ENCODE measurements around the gene SMIM20. TPM values are rescaled to one million over a fixed set of nuclear protein-coding genes. Genes with fewer than 3 reads are reported as not detected.
"Not testable (repeated sequence)": the region's sequence is repeated elsewhere in the genome, so short reads cannot be mapped to it uniquely, and the experiment has no call there.

Gene SMIM20
- total RNA-seq, 1 donor from 2014 or later, result 41.5 TPM

- ATAC-seq, result no peak
- no peak for DNase-seq (ENCODE audit: missing footprints)
- intact Hi-C loops (cut with DNase I), result no loop called here
Observed at GRCh38 chr4:25889589-25890503, 24.2 kb upstream of the SMIM20 start.

- ATAC-seq (peak; percentile 23), DNase-seq (ENCODE audit: missing footprints) (no peak)
- intact Hi-C loops (cut with DNase I), result no loop called here
Observed at GRCh38 chr4:25890571-25891485, 23.2 kb upstream of the SMIM20 start.

- DNase-seq (ENCODE audit: missing footprints), result no peak
- intact Hi-C loops (cut with DNase I), result no loop called here
- ATAC-seq, result peak; percentile 60
Observed at GRCh38 chr4:25892796-25893195, 21.2 kb upstream of the SMIM20 start.

DNA sequence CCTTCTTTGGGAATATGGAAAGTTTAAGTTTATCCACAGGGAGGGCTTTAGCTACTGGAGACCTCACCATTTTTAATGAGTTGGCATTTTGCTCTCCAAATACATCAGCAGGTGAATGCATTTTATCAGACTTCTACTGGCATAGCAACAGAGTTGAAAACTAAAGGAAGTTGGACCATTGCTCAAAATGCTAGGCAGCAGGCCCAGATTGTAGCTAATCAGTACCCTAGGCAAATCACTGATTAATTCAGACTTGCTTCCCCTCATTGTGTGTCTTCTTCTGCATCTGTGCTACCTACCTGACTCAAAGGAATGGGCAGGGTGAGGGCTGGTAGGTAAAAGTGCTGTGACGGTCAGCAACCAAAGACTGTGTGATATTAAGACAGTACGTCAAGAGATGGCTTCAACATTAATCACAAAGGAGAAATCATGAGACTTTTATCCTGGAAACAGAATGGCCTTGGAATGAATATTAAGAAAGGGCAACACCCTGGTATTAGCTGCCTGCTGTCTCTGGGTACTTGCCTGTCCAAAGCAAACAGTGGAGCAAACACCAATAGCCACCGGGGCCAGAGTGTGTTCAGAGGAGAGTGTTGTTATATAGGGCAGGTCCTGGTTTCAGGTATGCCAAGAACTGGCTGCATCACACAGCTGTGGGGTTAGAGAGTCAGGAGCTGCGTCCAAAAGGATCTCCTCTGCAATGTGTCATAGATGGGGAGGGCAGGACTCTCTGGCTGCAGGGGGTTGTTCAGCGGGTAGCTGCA, 17.1 kb upstream of the SMIM20 start:
- no peak for ATAC-seq
- intact Hi-C loops (cut with DNase I), result no loop called here
- no peak for DNase-seq (ENCODE audit: missing footprints)

- ATAC-seq (no peak), DNase-seq (ENCODE audit: missing footprints) (no peak)
- intact Hi-C loops (cut with DNase I), result no loop called here
Observed at GRCh38 chr4:25900310-25900709, 13.7 kb upstream of the SMIM20 start.

DNA sequence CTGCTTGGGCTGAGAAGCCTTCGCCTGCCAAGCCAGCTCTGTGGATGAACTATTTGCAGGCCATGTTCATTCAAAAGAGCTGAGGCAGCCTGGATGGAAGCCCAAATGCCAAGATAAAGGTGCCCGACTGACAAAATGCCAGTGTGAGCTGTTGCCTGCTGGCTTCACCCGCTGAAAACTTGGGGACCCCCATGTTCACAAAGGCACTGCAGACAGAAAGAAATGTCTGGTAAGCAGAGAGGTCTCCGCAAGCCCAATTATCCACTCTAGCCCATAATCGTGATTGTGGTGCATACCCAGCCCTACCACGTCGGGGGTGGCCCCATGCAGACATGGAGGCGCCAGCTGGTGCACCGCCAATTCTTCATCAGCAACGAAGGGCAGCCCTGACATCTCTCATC, 13.0 kb upstream of the SMIM20 start:
- DNase-seq (ENCODE audit: missing footprints) (no peak), ATAC-seq (peak; percentile 49)
- intact Hi-C loops (cut with DNase I), result no loop called here

- DNase-seq (ENCODE audit: missing footprints) (no peak), ATAC-seq (no peak)
- intact Hi-C loops (cut with DNase I), result no loop called here
Observed at GRCh38 chr4:25903900-25904747, 9.9 kb upstream of the SMIM20 start.

- intact Hi-C loops (cut with DNase I), result no loop called here
- DNase-seq (ENCODE audit: missing footprints) (no peak), ATAC-seq (no peak)
Observed at GRCh38 chr4:25904748-25905082, 9.3 kb upstream of the SMIM20 start.

DNA sequence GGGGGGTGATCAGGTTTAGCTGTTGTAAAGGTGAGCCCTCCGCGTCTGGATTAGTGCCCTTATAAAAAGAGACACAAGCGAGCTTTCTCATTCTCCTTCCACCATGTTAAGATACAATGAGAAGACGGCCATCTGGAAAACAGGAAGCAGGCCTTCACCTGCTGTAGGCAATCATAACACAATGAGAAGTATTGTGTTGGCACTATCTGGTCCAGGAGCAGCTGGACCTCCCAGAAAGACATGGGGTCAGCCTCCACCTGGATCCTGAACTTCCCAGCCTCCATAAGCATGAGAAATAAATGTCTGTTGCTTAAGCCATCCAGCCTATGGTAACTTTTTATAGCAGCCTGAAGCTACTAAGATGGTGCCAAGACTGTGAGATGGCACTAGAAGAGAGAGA, 8.6 kb upstream of the SMIM20 start:
- DNase-seq (ENCODE audit: missing footprints), result no peak
- intact Hi-C loops (cut with DNase I), result no loop called here
- no peak for ATAC-seq

- ATAC-seq; intact Hi-C loops (cut with DNase I); DNase-seq (ENCODE audit: missing footprints): not testable (repeated sequence)
Observed at GRCh38 chr4:25906113-25906512, 7.9 kb upstream of the SMIM20 start.

DNA sequence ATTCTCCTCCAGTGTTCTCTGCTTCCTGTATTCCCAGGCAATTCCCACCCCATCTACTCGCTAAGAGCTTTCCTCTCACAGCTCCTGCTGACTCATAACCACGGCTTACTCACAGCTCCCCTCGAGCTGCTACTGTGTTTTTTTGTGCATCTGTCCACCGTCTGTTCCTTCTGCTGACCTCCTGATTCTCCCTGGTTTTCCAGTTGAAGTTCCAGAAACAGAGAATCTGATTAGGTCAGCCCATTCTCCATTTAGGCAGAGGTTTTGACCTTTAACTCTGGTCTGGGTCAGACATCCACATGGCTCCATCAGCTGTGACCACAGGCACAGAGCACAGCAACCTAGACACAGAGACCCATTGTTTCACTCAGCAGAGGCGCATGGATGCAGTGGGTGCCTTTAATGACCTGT, 5.5 kb upstream of the SMIM20 start:
- DNase-seq (ENCODE audit: missing footprints) (no peak), ATAC-seq (no peak)
- intact Hi-C loops (cut with DNase I), result no loop called here

DNA sequence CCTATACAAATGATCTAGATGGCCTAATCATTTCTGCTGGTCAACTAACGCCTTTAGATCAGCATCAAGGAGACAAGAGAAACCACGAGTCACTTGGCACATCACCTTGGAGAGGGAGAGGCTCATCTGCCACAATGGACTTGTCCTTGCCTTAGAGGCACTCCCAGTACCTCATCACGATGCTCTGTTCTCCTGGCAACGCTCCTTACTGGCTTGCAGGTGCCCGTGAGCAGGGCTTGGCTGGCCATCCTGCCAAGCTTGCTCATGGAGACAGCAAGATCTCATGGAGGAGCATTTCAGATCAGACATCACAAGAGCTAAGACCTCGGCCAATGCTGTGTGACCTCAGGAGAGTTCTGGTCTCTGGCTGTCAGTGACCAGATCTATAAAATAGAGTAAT, 2.7 kb upstream of the SMIM20 start:
- intact Hi-C loops (cut with DNase I), result loop anchor here (10.0 kb wide), 1 partner anchor 413 kb away; the partner anchor contains the start of gene RBPJ
- ATAC-seq, result no peak
- DNase-seq (ENCODE audit: missing footprints), result no peak

DNA sequence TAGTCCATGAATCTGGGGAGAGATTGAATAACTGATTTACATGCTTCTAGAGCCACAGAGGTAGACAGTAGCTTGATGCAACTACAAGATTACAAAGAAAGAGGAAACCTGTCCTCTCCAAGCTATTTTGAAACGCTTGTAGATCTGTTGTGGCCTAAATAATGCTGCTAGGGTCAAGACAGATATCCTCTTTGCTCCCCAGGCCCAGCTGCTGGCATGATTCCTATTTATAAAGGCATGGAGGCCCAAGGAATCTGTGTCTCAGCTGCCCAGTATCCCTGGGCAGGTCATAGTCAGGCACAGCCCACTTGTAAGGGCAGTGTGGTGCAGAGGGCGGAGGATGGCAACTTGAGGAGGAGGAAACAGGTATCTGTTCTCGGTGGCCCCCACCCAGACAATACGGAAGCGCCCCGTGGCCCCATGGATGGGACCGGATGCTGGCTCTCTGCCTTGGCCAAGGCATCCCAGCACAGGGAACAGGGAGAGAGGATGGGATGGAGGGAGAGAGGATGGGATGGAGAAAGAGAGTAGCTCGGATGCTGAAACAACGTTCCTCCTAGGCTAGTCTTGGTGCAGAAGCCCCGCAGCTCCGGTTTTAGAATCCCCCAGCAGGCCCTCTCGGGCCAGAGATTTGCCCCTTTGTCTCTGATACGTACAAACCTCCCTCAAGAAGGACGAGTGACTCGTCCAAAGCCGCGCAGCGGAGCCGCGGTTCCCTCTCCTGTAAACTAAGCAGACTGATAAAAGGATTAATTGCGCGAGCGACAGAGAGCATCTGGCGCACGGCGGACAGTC, 767 bp upstream of the SMIM20 start:
- intact Hi-C loops (cut with DNase I), result loop anchor here (10.0 kb wide), 1 partner anchor 412 kb away; the partner anchor contains the start of gene RBPJ
- ATAC-seq (peak; percentile 20), DNase-seq (ENCODE audit: missing footprints) (peak; percentile 80)

DNA sequence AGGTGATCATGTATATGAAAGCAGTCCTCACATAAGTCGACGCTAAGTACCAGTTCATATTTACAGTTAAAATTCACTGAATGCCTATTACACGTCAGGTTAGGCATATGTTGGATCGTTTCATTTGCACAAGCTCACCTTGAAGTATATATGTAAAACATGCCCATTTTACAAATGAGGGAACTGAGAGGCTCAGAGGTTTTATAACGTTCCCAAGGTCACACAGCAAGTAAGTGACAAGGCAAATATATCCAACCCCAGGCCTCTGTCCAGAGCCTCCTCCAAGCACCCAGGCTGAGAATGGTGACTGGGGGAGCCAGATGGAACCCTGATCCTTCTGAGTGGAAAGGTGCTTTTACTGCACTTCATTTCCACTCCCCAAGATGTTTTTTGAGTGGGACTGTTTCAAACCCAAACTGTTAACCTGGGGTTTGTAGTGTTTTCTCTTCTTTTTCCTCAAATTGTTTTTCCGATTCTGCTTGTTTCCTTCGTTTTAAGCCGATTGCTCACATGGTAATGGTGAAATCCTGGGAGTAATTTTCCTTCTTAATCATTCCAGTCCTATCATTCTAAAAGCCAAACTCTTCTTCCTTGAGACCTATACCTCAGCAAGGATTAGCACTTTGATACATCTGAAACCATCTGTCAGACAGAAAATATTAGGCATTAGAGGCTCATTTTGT, 791 bp downstream of the SMIM20 start:
- DNase-seq (ENCODE audit: missing footprints), result no peak
- intact Hi-C loops (cut with DNase I), result loop anchor here (2.0 to 10.0 kb wide), 2 partner anchors 52 to 410 kb away; partner anchors contain the start of genes RBPJ and SEL1L3
- ATAC-seq, result no peak

DNA sequence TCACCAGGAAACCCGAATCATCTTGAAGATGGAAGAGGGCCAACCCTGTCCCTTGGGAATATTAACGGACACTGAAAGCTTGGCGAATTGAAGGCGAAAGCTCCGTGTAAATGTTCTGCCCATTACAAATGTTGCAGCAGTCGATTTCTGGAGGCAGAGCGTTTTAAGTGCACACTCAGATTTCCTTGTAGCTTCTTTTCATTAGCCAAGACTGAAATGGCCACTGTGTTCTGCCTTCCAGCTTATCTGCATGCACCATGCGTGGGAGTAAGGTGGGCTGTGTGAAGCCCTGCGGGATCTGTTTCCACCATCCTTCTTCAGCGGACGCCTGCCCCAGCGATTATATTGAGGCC, 1.3 kb downstream of the SMIM20 start:
- intact Hi-C loops (cut with DNase I), result loop anchor here (2.0 to 10.0 kb wide), 2 partner anchors 53 to 409 kb away; partner anchors contain the start of genes RBPJ and SEL1L3
- no peak for DNase-seq (ENCODE audit: missing footprints)
- no peak for ATAC-seq

DNA sequence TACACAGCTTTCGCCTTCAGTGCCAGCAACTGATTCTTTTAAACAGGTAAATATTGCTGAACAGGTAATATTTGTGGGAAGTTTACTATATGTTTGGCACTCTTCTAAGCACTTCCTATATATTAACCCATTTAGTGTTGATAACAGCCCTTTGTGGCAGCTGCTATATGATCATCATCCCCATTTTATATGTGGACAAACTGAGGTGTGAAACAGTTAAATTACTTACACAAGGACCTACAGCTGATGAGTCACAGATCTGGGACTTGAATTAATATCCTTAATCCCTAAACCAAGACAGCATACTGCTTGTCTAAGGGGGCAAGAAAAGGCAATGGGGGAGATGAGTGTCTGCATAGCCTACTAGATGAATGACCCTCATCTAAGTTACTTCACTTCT, 2.9 kb downstream of the SMIM20 start:
- intact Hi-C loops (cut with DNase I), result loop anchor here (10.0 kb wide), 1 partner anchor 408 kb away; the partner anchor contains the start of gene RBPJ
- ATAC-seq, result no peak
- DNase-seq (ENCODE audit: missing footprints), result no peak

- DNase-seq (ENCODE audit: missing footprints) (no peak), ATAC-seq (no peak)
- intact Hi-C loops (cut with DNase I), result loop anchor here (10.0 kb wide), 2 partner anchors 405 to 495 kb away; partner anchors contain the start of gene RBPJ
Observed at GRCh38 chr4:25919676-25920075, 5.7 kb downstream of the SMIM20 start.
